Measurements from ENCODE around the gene ANO7.

Gene ANO7

GRCh38 chr2:241227594-241227993, 39.1 kb downstream of the ANO7 start:
- ATAC-seq (ENCODE audit: insufficient read depth, low read depth) (no peak), DNase-seq (no peak)
- Histone ChIP-seq H4K20me1 (ENCODE audit: insufficient read depth, low read length) (peaks cover 21% of the 10 kb centered on the region), H3K27me3 (ENCODE audit: insufficient read depth, low read length, poor library complexity) (no peaks in the 10 kb centered on the region), H3K9me3 (ENCODE audit: insufficient read depth, low read length, severe bottlenecking) (no peaks in the 10 kb centered on the region), H3K4me1 (ENCODE audit: insufficient read depth, low read length) (no peaks in the 10 kb centered on the region), H3K4me2 (ENCODE audit: insufficient read depth, low read length) (no peak overlapping the region), H3K36me3 (ENCODE audit: insufficient read depth, low read length) (peaks cover 68% of the 10 kb centered on the region), H2AFZ (ENCODE audit: low read depth, low read length) (no peak overlapping the region), H3K4me3 (ENCODE audit: low read depth in 1 of 2, low read length in 2 of 2) (no peak overlapping the region), H3K9ac (ENCODE audit: low read depth, low read length) (no peak overlapping the region), H3K79me2 (ENCODE audit: insufficient read depth, low read length) (no peaks in the 10 kb centered on the region), H3K27ac (ENCODE audit: low read length) (no peak overlapping the region)
- TF ChIP-seq CTCF (IDR thresholded peaks at IDR 0.05; ENCODE audit: borderline replicate concordance, extremely low read depth, low read length, poor library complexity, severe bottlenecking) (no peak), EZH2 (IDR thresholded peaks at IDR 0.05; ENCODE audit: borderline replicate concordance, low read depth, low read length, severe bottlenecking) (no peak)

GRCh38 chr2:241228081-241228859, 39.8 kb downstream of the ANO7 start:
- no peak for ATAC-seq (ENCODE audit: insufficient read depth, low read depth)
- Histone ChIP-seq H2AFZ (ENCODE audit: low read depth, low read length) (no peak overlapping the region), H3K27me3 (ENCODE audit: insufficient read depth, low read length, poor library complexity) (no peaks in the 10 kb centered on the region), H3K4me3 (ENCODE audit: low read depth in 1 of 2, low read length in 2 of 2) (no peak overlapping the region), H3K4me2 (ENCODE audit: insufficient read depth, low read length) (no peak overlapping the region), H3K4me1 (ENCODE audit: insufficient read depth, low read length) (no peaks in the 10 kb centered on the region), H3K9me3 (ENCODE audit: insufficient read depth, low read length, severe bottlenecking) (no peaks in the 10 kb centered on the region), H3K9ac (ENCODE audit: low read depth, low read length) (no peak overlapping the region), H3K36me3 (ENCODE audit: insufficient read depth, low read length) (peaks cover 75% of the 10 kb centered on the region), H4K20me1 (ENCODE audit: insufficient read depth, low read length) (peaks cover 25% of the 10 kb centered on the region), H3K79me2 (ENCODE audit: insufficient read depth, low read length) (no peaks in the 10 kb centered on the region), H3K27ac (ENCODE audit: low read length) (no peak overlapping the region)
- TF ChIP-seq EZH2 (IDR thresholded peaks at IDR 0.05; ENCODE audit: borderline replicate concordance, low read depth, low read length, severe bottlenecking) (no peak), CTCF (IDR thresholded peaks at IDR 0.05; ENCODE audit: borderline replicate concordance, extremely low read depth, low read length, poor library complexity, severe bottlenecking) (no peak)
- no peak for DNase-seq

- Histone ChIP-seq H2AFZ (ENCODE audit: low read depth, low read length) (no peak overlapping the region), H3K4me2 (ENCODE audit: insufficient read depth, low read length) (no peak overlapping the region), H3K4me1 (ENCODE audit: insufficient read depth, low read length) (no peaks in the 10 kb centered on the region), H3K4me3 (ENCODE audit: low read depth in 1 of 2, low read length in 2 of 2) (no peak overlapping the region), H3K9ac (ENCODE audit: low read depth, low read length) (no peak overlapping the region), H3K36me3 (ENCODE audit: insufficient read depth, low read length) (peaks cover 82% of the 10 kb centered on the region), H3K79me2 (ENCODE audit: insufficient read depth, low read length) (no peaks in the 10 kb centered on the region), H4K20me1 (ENCODE audit: insufficient read depth, low read length) (peaks cover 27% of the 10 kb centered on the region), H3K27me3 (ENCODE audit: insufficient read depth, low read length, poor library complexity) (no peaks in the 10 kb centered on the region), H3K27ac (ENCODE audit: low read length) (no peak overlapping the region), H3K9me3 (ENCODE audit: insufficient read depth, low read length, severe bottlenecking) (no peaks in the 10 kb centered on the region)
- no peak for TF ChIP-seq CTCF (IDR thresholded peaks at IDR 0.05; ENCODE audit: borderline replicate concordance, extremely low read depth, low read length, poor library complexity, severe bottlenecking)
- TF ChIP-seq EZH2 (IDR thresholded peaks at IDR 0.05; ENCODE audit: borderline replicate concordance, low read depth, low read length, severe bottlenecking) = no peak
- ATAC-seq (ENCODE audit: insufficient read depth, low read depth) (no peak), DNase-seq (no peak)
These were observed 40.5 kb downstream of the ANO7 start for GRCh38 chr2:241228860-241229516.

Measured in DND-41 (cell line).